Measurements from ENCODE around the gene MECP2. TPM values are rescaled to one million over a fixed set of nuclear protein-coding genes. Genes with fewer than 3 reads are reported as not detected.

The MECP2 gene
- total RNA-seq, 6 experiments from 2014 or later: 14.1 to 18.4 (median 16.0) TPM

- no peaks in the 10 kb centered on the region for H3K27me3 ChIP-seq
- no peaks in the 10 kb centered on the region for H3K9me3 ChIP-seq
- WGBS (ENCODE audit: insufficient coverage, low coverage, low lambda C conversion rate, missing lambda C conversion rate): 50% methylated on average over 2 of the region's 8 CpGs
- H3K4me1 ChIP-seq: no peaks in the 10 kb centered on the region
- ATAC-seq: peak in 2 of 4 donors; percentile 26 to 28
- no peak overlapping the region for H3K27ac ChIP-seq
- no peak for DNase-seq
- intact Hi-C loops (cut with DNase I): no loop called here
- H3K36me3 ChIP-seq: no peaks in the 10 kb centered on the region
- TF ChIP-seq CTCF (IDR thresholded peaks at IDR 0.05) (no peak), POLR2A (IDR thresholded peaks at IDR 0.05) (no peak)
- no peak overlapping the region for H3K4me3 ChIP-seq
Measured at GRCh38 chrX:153992180-153992579, 105.3 kb downstream of the MECP2 start.

- no peak for ATAC-seq
- WGBS (ENCODE audit: insufficient coverage, low coverage, low lambda C conversion rate, missing lambda C conversion rate): 96% methylated on average over 3 of the region's 3 CpGs
- Histone ChIP-seq H3K4me1 (peaks cover 0 to 3% (median 0%) of the 10 kb centered on the region in 4 donors), H3K27me3 (no peaks in the 10 kb centered on the region), H3K27ac (no peak overlapping the region), H3K36me3 (no peaks in the 10 kb centered on the region), H3K4me3 (no peak overlapping the region), H3K9me3 (no peaks in the 10 kb centered on the region)
- intact Hi-C loops (cut with DNase I): no loop called here
- TF ChIP-seq POLR2A (IDR thresholded peaks at IDR 0.05) (no peak), CTCF (IDR thresholded peaks at IDR 0.05) (no peak)
- no peak for DNase-seq
Measured at GRCh38 chrX:153991013-153991580, 106.4 kb downstream of the MECP2 start.

- ATAC-seq: no peak
- intact Hi-C loops (cut with DNase I): no loop called here
- Histone ChIP-seq H3K4me1 (peaks cover 0 to 7% (median under 1%) of the 10 kb centered on the region in 4 donors), H3K27ac (no peak overlapping the region), H3K27me3 (no peaks in the 10 kb centered on the region), H3K4me3 (no peak overlapping the region), H3K9me3 (no peaks in the 10 kb centered on the region), H3K36me3 (no peaks in the 10 kb centered on the region)
- 78% methylated on average over 3 of the region's 14 CpGs for WGBS (ENCODE audit: insufficient coverage, low coverage, low lambda C conversion rate, missing lambda C conversion rate)
- no peak for TF ChIP-seq POLR2A (IDR thresholded peaks at IDR 0.05)
- no peak for TF ChIP-seq CTCF (IDR thresholded peaks at IDR 0.05)
- no peak for DNase-seq
Measured at GRCh38 chrX:153989973-153990655, 107.4 kb downstream of the MECP2 start.

GRCh38 chrX:153988493-153988892 is 109.0 kb downstream of the MECP2 start:
- Histone ChIP-seq H3K36me3 (no peaks in the 10 kb centered on the region), H3K9me3 (no peaks in the 10 kb centered on the region), H3K4me3 (no peak overlapping the region), H3K27me3 (no peaks in the 10 kb centered on the region), H3K4me1 (peaks cover 0 to 10% (median 4%) of the 10 kb centered on the region in 4 donors), H3K27ac (no peak overlapping the region)
- TF ChIP-seq CTCF (IDR thresholded peaks at IDR 0.05) (no peak), POLR2A (IDR thresholded peaks at IDR 0.05) (no peak)
- intact Hi-C loops (cut with DNase I): no loop called here
- no peak for DNase-seq
- WGBS (ENCODE audit: insufficient coverage, low coverage, low lambda C conversion rate, missing lambda C conversion rate): 84% methylated on average over 11 of the region's 12 CpGs
- ATAC-seq: no peak

Measured in right lobe of liver (tissue), 6 donors.